GM21528 (cell line): ENCODE results near the gene PLXNA4.

Source experiments
- ATAC-seq: cut with Tn5 transposase; IDR thresholded peaks from one replicate; pipeline ENCODE4 v1.9.1; 2021; ENCODE audit warnings: mild to moderate bottlenecking, moderate library complexity; ENCODE audit not compliant: unreplicated experiment, low FRiP score

The PLXNA4 gene

GRCh38 chr7:132536654-132537395 is 39.4 kb downstream of the PLXNA4 start:
- no peak for ATAC-seq

- ATAC-seq: no peak
Observed at GRCh38 chr7:132533916-132534315, 42.4 kb downstream of the PLXNA4 start.

GRCh38 chr7:132532281-132532680 is 44.0 kb downstream of the PLXNA4 start:
- ATAC-seq: no peak

GRCh38 chr7:132531562-132531961 is 44.7 kb downstream of the PLXNA4 start:
- ATAC-seq: no peak

- ATAC-seq: no peak
Observed at GRCh38 chr7:132528695-132529094, 47.6 kb downstream of the PLXNA4 start.

- ATAC-seq: no peak
Observed at GRCh38 chr7:132527467-132528410, 48.5 kb downstream of the PLXNA4 start.

- no peak for ATAC-seq
Observed at GRCh38 chr7:132526111-132526740, 50.0 kb downstream of the PLXNA4 start.

- ATAC-seq: no peak
Observed at GRCh38 chr7:132521423-132521822, 54.8 kb downstream of the PLXNA4 start.

- ATAC-seq: no peak
Observed at GRCh38 chr7:132520591-132521280, 55.5 kb downstream of the PLXNA4 start.

- no peak for ATAC-seq
Observed at GRCh38 chr7:132519936-132520335, 56.3 kb downstream of the PLXNA4 start.

- ATAC-seq: no peak
Observed at GRCh38 chr7:132518839-132519173, 57.5 kb downstream of the PLXNA4 start.

- ATAC-seq: no peak
Observed at GRCh38 chr7:132518102-132518838, 58.0 kb downstream of the PLXNA4 start.

- ATAC-seq: no peak
Observed at GRCh38 chr7:132516042-132516840, 60.0 kb downstream of the PLXNA4 start.

- no peak for ATAC-seq
Observed at GRCh38 chr7:132515181-132515580, 61.1 kb downstream of the PLXNA4 start.

- ATAC-seq: no peak
Observed at GRCh38 chr7:132514430-132514829, 61.8 kb downstream of the PLXNA4 start.

- ATAC-seq: no peak
Observed at GRCh38 chr7:132511921-132512320, 64.3 kb downstream of the PLXNA4 start.

GRCh38 chr7:132511387-132511786 is 64.9 kb downstream of the PLXNA4 start:
- ATAC-seq: no peak

- no peak for ATAC-seq
Observed at GRCh38 chr7:132509643-132510042, 66.6 kb downstream of the PLXNA4 start.

GRCh38 chr7:132508724-132509353 is 67.4 kb downstream of the PLXNA4 start:
- ATAC-seq: no peak
